NCI-H748 treated with DMSO at 0.1 percent for 48 hours (cell line): ENCODE measurements around the gene ATP6V0C.
"Not testable (repeated sequence)": the region's sequence is repeated elsewhere in the genome, so short reads cannot be mapped to it uniquely, and the experiment has no call there.

Experiments
- DNase-seq: peaks from one replicate; lab custom pipeline; 2025; lab: John Stamatoyannopoulos, UW

ATP6V0C gene

DNA sequence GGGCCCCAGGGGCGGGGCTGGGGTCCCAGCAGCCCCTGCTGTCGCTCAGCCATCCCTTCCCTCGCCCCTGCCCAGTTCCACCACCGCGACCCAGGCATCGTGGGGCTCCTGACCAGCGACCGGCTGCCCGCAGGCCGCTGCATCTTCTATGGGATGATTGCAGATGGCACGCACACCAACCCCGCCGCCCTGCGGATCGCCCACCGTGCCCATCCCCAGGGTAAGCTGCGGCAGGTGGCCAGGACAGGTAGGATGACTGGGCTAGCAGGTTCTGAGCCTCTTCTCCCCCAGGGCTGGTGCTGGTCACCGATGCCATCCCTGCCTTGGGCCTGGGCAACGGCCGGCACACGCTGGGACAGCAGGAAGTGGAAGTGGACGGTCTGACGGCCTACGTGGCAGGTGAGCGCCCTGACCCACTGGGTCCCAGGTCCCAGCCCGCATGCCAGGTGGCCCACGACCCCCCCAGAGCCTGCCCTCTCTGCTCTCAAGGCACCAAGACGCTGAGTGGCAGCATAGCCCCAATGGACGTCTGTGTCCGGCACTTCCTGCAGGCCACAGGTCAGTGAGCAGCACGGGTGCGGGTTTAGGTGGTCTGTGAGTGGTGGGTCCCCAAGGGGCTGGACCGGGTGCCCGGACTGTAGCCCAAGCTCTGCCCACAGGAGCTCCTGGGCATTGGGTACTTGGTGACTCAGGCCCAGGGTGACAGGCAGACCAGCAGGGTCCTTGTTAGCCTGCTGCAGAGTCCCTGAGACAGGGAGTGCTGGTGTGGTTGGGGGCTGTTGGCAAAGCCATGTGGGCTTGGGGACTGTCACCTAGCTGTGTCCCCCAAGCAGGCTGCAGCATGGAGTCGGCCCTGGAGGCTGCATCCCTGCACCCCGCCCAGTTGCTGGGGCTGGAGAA lies 14.7 kb downstream of the ATP6V0C start:
- DNase-seq: no peak

DNA sequence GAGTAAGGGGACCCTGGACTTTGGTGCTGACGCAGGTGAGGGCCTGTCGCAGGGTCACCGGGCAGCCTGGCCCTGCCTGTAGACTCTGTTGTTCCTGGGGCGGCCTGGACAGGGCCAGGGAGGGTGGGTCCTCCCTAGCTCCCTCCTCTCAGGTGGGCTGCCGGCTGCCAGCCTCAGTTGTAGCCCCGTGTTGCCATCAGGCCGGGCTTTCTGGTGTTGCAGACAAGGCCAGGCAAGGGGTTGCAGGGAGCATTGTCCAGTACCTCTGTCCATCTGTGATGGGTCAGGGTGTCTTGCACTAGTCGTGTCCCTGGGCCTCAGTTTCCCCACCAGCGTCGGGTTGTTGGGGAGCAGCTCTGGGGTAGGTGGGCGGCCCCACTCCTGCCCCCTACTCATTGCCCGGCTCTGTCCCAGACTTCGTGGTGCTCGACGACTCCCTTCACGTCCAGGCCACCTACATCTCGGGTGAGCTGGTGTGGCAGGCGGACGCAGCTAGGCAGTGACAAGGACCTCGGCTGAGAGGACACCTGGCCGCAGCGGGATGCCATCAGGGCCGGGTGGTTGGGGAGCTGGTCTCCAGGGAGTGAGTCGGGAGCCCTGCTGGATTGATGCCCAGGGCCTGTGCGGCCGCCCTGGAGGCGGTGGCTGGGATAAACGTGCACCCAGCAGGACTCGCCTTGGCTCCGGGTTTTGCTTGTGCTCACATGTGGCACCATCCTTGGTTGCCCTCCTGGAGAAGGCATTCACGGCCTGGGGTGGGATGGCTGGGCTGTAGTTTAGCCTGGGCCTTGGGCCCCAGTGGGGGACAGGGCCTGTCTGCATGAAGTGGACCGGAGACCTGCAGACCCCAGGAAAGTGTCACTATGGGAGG lies 15.5 kb downstream of the ATP6V0C start:
- DNase-seq: no peak

DNA sequence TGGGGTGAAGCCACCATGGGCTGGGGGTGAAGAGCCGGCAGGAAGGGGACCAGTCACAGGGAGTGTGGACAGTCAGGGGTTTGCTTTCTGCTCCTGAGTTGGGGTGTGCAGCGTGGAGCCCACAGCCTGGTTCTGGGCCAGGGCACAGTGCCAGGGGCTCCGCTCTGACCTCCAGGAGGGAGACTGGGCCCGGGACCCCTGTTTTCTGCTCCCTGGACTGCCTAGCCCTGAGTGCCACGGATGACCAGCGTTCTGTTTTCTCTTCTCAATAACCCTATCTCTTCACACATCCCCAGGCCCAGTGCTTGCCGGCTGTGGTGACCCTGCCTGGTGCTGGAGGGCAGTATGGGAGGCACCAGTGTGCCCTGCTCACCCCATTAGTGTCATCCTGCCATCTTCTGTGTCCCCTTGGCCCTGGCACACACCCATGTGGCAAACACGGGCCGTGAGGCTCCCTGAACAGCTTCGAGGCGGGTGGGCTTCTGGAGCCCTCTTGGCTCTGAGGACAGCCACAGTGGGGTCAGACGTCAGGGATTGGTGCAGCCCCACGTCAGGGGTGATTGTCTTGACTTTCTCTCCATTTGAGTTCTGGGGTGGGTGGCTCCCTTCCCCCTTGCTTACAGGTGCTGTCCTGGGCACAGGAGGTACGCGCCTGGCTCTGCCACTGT lies 16.3 kb downstream of the ATP6V0C start:
- no peak for DNase-seq

DNA sequence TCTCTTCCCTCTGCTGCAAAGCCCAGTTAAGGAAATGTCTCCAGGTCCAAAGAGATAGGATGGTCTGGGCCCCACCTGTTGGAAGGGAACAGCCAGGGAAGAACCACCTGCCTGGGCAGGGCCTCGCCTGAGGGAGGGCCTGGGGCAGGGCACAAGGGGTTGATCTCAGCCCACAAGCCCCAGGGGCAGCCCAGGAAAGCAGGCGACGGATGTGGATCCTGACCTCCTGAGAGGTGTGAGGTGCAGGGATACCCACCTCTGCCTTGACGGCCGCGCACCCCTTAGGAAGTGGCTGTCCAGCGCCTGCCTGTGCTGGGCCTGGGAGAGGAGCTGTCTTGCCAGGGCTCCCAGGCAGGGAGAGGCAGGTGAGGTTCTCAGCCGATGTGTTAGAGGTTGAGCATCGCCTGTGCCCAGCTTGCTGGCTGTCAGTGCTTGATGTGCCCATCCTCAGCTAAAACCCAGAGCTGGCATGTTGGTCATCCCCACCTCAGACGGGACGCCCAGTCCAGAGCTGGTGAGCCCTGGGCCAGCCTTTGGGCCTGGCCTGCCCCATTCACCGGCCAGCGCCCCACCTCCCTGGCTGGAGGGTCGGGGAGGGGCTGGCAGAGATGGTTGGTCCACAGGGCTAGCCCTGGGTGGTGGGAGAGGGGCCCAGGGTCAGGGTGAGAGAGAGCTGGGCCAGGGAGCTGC lies 17.0 kb downstream of the ATP6V0C start:
- no peak for DNase-seq

DNA sequence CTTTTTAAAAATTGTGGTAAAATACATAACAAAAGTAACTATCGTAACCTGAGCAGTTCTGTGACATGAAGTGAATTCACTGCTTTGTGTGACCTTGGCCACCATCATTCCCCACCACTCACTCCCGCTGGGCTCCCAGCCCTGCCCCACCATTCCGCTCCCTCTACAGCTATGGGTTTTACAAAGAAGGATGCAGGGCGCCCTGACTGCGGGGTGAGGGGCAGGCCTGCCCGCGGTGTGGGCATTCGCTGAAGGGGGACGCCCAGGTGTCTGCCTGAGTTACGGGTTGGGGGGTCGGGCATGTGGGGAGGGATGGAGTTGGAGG lies 17.6 kb downstream of the ATP6V0C start, which contains the start of gene CEMP1:
TSS of gene CEMP1 (minus strand) at position 38 of the 325 bp plus-strand sequence. CDS start 335 bp downstream, outside the sequence.
- DNase-seq: no peak

DNA sequence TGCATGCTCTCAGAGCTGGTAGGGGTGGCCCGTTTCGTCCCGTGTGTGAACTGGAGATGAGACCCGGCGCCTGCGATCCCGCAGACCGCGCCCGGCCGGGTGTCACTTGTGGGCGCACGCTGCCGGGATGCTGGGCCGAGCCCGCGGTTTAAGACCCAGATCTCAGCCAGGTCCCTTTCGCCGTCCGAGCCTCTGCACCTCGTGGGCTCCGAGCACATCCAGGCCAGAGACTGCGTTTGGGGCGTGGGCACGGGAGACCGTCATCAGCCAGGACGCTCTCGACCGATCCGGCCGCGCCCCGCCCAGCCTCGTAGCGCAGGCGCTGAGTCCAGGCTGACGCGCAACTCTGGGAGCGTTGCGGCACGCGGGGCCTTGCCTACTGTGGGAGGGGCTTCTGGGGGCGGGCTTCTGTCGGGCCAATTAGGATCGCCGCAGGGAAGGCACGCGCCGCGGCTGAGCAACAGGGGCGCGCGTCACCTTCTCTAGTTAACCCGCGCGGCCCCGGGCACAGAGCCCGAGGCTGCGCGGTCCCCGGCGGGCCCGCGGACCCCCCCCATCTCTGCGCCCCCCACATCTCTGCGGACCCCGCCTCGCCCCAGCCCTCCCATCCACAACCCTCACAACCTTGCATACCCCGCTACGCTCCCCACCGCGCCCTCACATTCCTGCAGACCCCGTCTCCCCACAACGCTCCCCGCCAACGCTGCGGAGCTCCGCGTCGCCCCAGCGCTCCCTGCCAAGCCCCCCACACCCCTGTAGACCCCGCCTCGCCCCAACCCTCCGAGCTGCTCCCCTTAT lies 18.1 kb downstream of the ATP6V0C start:
- peak; percentile 68 for DNase-seq

DNA sequence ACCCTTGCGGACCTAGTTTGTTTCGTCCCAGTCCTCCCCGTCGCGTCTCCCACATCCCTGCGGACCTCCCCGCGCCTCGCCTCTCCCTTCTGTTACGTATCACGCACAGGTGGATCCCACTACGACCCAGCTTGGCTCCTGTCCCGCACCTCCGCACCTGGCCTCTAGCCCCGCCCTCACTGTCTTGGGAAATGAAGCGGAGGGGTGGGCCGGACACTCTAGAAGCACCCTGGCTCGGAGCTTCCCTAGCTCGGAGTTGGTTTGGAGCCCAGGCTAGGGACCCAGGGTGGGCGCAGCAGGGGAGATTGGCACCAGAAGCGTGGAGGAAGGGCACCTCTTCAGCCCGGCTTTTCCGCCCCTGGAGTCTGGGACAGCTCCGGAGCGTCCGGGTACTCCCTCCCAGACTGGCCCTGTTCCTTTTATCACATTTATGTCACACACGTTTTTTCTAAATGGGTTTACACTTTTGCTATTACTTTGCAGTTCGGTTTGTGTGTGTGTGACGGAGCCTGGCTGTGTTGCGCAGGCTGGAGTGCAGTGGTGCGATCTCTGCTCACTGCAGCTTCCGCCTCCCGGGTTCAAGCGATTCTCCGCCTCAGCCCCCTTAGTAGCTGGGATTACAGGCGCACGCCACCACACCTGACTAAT lies 18.9 kb downstream of the ATP6V0C start:
- DNase-seq: no peak

DNA sequence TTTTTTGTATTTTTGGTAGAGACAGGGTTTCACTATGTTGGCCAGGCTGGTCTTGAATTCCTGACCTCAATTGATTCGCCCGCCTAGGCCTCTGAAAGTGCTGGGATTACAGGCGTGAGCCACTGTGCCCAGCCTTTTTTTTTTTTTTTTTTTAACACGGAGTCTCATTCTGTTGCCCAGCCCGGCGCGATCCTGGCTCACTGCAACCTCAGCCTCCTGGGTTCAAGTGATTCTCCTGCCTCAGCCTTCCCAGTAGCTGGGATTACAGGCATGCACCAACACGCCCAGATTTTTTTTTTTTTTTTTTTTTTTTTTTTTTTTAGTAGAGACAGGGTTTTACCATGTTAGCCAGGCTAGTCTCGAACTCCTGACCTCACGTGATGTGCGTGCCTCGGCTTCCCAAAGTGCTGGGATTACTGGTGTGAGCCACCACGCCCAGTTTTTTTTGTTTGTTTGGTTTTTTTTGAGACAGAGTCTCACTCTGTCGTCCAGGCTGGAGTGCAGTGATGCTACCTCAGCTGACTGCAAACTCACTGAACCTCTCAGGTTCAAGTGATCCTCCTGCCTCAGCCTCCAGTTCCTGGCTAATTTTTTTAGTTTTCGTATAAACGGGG lies 19.5 kb downstream of the ATP6V0C start:
- not testable (repeated sequence) for DNase-seq

DNA sequence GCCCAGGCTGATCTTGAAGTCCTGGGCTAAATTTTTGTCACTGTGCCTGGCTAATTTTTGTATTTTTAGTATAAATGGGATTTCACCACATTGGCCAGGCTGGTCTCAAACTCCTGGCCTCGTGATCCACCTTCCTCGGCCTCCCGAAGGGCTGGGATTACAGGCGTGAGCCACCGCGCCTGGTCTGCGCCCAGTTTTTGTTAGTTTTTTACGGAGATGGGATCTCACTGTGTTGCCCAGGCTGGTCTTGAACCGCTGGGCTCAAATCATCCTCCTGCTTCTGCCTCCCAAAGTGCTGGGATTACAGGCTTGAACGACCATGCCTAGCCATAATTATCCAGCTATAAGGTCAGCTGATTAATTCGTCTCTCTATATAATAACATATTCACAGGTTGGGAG lies 20.2 kb downstream of the ATP6V0C start:
- no peak for DNase-seq

DNA sequence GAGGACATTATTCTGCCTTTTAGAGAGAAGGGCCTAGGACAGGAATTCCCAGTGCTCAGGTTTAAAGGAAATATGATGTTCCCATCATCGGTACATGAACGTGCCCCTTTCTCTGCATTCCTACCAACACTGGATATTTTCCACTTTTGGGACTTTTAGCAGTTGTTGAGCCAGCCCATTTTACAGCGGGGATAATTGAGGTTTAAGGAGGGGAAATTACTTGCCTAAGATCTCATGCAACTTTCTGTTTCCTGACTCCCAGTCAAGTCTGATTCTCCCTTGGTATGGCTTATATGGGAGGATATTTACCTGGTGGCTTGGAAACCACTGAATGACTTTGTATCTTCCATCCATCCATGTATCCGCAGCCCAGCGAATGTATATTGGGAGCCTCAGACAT lies 20.6 kb downstream of the ATP6V0C start:
- DNase-seq: not testable (repeated sequence)

DNA sequence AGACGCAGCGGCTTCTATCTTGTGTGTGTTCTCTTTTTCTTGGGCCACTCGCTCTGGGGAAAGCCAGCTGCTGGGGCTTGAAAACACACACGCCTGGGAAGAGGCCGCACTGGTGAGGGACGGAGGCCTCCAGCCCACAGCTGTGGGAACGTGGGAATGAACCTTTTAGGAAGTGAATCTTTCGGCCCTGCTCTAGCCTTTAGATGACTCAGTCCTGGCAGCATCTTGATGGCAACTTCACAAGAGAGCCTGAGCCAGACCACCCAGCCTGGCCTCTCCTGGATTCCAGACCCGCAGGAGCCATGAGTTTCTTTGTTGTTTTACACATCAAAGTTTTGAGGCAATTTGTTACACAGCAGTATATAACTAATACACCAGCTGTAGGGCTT lies 21.9 kb downstream of the ATP6V0C start:
- DNase-seq: no peak

DNA sequence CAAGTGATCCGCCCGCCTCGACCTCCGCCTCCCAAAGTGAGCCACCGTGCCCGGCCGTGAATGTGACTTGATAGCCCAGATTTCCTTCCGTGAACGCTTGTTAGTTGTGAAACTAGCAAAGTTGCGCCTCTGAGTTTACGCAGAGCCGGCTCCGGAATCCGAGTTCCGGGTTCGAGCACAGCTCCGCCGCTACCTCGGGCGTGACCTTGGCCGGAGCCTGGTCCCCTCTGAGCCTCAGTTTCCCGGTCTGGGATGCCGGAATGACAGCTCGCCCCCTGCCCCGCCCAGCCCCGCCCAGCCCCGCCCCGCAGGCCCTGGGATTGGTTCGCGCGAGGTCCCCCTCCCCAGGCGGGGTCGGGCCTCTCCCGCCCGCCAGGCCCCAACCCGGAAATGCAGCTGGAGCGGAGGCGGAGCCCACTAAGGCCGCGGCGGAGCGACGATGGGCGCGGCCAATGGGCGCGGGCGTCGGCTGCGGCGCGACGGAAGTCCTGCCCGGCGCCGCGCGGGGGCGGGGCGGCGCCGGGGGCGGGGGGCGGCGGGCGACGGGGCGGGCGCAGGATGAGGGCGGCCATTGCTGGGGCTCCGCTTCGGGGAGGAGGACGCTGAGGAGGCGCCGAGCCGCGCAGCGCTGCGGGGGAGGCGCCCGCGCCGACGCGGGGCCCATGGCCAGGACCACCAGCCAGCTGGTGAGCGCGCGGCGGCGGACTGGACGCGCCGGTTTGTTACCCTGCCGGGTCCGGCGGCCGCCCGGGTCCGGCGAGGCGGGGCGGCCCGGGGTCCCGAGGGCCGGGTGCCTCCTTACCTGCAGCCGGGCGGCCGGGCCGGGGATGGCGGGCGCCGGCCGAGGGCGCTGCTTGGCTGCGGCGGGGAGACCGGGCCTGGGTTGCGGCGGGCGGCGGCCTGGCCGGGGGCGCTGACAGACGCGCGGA lies 24.0 kb downstream of the ATP6V0C start, which contains the start of gene PDPK1:
TSS of gene PDPK1 (plus strand) at position 571 of the 929 bp plus-strand sequence. CDS start at position 663, 92 bp downstream.
- DNase-seq: peak; percentile 68

DNA sequence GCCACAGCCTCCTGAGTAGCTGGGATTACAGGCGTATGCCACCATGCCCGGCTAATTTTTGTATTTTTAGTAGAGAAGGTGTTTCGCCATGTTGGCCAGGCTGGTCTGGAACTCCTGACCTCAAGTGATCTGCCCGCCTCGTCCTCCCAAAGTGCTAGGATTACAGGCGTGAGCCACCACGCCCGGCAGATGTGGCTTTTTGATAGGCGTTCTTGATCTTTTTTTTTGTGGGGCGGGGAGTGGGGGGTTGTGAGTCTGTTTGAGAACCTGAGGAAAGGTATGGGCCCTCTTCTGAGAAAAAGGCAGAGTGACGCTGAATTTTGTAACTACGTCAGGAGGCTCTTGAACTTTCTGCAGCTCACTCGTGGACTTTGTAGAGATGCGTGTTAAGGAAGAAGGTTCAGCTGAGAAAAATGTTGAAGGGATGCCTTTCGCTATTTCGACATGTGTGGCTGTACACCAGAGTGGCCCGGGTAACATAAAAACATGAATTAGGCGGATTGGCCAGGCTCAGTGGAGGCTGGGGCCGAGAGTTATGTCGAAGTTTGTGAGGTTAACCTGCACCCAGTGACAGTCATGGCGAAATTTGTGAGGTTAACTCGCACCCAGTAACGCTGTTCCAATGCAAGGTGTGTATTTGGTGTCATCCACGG lies 25.6 kb downstream of the ATP6V0C start:
- not testable (repeated sequence) for DNase-seq

DNA sequence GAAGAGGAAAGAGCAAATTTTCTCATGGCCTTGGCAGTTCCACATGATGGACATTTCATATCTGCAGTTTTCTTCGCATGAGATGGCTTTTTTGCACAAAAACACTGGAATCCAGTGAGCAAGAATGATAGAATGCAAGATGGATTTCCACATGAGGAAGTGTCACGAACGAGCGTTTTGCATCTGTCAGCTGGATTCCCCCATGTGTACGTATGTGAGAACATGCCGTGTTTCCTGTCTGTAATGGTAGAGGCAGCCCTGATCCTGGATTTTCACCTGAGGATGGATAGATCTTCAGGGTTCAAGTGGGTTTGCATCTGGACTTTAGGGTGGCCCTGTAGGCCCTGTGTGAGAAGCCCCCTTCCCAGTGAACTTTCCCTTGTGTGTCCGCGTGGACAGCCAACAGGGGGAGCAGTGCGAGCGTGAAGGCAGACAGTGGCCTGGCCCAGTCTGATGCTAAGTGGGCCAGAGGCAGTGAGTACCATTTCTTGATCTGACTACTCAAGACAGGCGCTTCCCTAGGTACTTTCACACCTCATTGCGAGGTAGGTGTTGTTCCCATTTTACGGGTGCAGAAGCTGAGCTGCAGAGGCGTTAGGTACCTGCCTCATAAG lies 26.2 kb downstream of the ATP6V0C start:
- DNase-seq: not testable (repeated sequence)

DNA sequence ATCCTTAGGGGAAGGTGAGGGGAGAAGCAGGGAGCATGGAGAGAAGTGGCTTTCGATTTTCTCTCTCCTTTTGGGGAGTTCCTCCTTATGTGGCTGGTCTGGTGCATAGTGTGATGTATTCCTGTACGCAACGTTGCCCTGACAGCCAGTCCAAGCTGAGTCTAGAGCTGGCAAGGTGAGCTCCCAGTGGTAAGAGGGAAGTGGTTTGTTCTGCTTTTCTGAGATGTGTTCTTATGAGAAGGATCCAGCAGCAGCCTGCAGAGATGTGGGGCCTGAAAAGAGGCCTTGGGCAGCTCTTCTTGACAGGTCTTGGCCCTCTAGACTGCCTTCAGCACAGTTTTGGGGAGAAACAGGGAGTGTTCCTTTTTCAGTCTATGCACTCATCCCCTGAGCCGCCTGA lies 27.2 kb downstream of the ATP6V0C start:
- DNase-seq: not testable (repeated sequence)

DNA sequence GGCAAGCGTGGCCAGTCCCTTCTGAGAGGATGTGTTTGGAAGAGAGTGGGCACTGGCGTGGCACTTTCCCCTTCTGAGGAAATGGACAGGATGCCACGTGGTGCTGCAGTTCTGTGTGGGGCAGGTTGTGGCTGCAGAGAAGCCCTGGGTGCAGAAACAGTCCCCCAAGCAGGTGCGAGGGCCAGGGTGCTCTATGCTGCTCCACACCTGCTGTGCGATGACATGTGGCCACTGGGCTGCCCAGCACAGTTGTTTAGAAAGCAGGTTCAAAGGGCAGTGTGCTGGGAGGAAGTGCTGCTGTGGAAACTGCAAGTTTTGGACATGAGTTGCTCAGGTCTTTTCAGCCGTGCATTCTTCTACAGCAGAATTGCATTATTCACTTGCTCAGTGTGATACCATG lies 27.7 kb downstream of the ATP6V0C start:
- DNase-seq: not testable (repeated sequence)

DNA sequence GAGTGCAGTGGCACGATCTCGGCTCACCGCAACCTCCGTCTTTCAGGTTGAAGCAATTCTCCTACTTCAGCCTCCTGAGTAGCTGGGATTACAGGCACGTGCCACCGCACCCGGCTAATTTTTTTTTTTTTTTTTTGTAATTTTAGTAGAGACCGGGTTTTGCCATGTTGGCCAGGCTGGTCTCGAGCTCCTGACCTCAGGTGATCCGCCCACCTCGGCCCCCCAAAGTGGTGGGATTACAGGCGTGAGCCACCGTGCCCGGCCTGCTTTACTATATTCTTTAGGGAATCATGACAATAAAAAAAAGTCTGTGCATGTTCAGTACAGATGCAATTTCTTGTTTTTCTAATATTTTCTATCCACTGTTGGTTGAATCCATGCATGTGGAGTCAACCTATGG lies 30.0 kb downstream of the ATP6V0C start:
- DNase-seq: not testable (repeated sequence)
